Measurements from ENCODE around the gene MYO1B. TPM values are rescaled to one million over a fixed set of nuclear protein-coding genes. Genes with fewer than 3 reads are reported as not detected.

The MYO1B gene
- total and polyA plus RNA-seq, 2 of the 8 experiments (the other 6 are each of a cell fraction or from before 2014, with no cell fraction given), result 15.5 to 61.2 TPM

GRCh38 chr2:191247381-191248057 lies 2.3 kb downstream of the MYO1B start (continued):
- TF ChIP-seq BCL11A (IDR thresholded peaks at IDR 0.05; ENCODE audit: low read depth in 2 of 2, low read length in 2 of 2), result no peak
- TF ChIP-seq TAF1 (IDR thresholded peaks at IDR 0.05; ENCODE audit: low read depth, low read length), result no peak
- TF ChIP-seq KDM1A (IDR thresholded peaks at IDR 0.05; ENCODE audit: borderline replicate concordance, low read length), result no peak
- TF ChIP-seq MAFK (IDR thresholded peaks at IDR 0.05; ENCODE audit: low read depth, low read length), result no peak

All from H1 (cell line).